K562 (cell line): ENCODE measurements around the gene PPP1R2C. TPM values are rescaled to one million over a fixed set of nuclear protein-coding genes. Genes with fewer than 3 reads are reported as not detected.

Experiments used
- ATAC-seq: fragments of 200-7000 bp; cut with Tn5 transposase; 3 replicates; pipeline ENCODE4 v1.9.1; 2020; ENCODE audit warnings: moderate library complexity
- BruUV-seq: library from RNA; stranded (reverse); fragments of 400-500 nt; replicated peaks from 2 replicates; lab custom pipeline; 2021; lab: Mats Ljungman, UMichigan
- CTCF ChIA-PET: fragments of 300-600 bp; formaldehyde crosslinking; extraction: SDS; loops from one replicate; lab custom pipeline; 2021; ENCODE audit warnings: low intra/inter-chr PET ratio; lab: Yijun Ruan, JAX
- POLR2A ChIA-PET: fragments of 300-600, 350-650 bp; sonication (Branson Sonifier 250); formaldehyde crosslinking; extraction: SDS; loops from one replicate; lab custom pipeline; 2021; ENCODE audit warnings: antibody characterized with exemption, inconsistent platforms; lab: Yijun Ruan, JAX
- DNase-seq, 4 experiments: peaks; one replicate each; pipeline versions ENCODE4 v3.0.0 to v3.0.0-alpha.2; 2011 to 2018; ENCODE audit warnings: low spot score in 3 of 4, mixed read lengths in 3 of 4; ENCODE audit errors: extremely low read depth in 1 of 4
- FAIRE-seq: peaks from 2 replicates; lab custom pipeline; 2011; peaks lifted over from hg19 to GRCh38; lab: Jason Lieb, UNC
- H2AFZ ChIP-seq: 2 replicates; pipeline ENCODE4 v1.6.0; 2011; ENCODE audit warnings: low read depth, low read length, control low read depth, inconsistent platforms
- H3K27ac ChIP-seq: fragments of 200-600 bp; 3 replicates; pipeline ENCODE4 v1.8.0; 2011; ENCODE audit warnings: low read depth, mild to moderate bottlenecking, control low read depth, inconsistent platforms, low read length, moderate library complexity, mixed read lengths; ENCODE audit errors: extremely low read depth
- H3K27me3 ChIP-seq, 2 experiments: fragments of 300-600 bp in 1 of 2; 2 replicates in 1 of 2; 3 replicates in 1 of 2; pipeline versions ENCODE4 v1.6.0 to v1.8.0; 2011; ENCODE audit warnings: inconsistent platforms in 2 of 2, low read length in 2 of 2, mild to moderate bottlenecking in 1 of 2, mixed read lengths in 1 of 2, moderate library complexity in 1 of 2; ENCODE audit not compliant: control insufficient read depth in 2 of 2, insufficient read depth in 2 of 2
- H3K36me3 ChIP-seq: fragments of 300-600 bp; 3 replicates; pipeline ENCODE4 v1.8.0; 2011; ENCODE audit warnings: mild to moderate bottlenecking, low read length, inconsistent platforms; ENCODE audit not compliant: control insufficient read depth, insufficient read depth
- H3K4me1 ChIP-seq, 2 experiments: fragments of 200-600 bp in 1 of 2; replicated peaks in 1 of 2; 2 replicates in 1 of 2; 3 replicates in 1 of 2; pipeline versions ENCODE4 v1.5.1 to v1.8.0; 2011; ENCODE audit warnings: inconsistent platforms in 2 of 2, low read length in 2 of 2, mild to moderate bottlenecking in 1 of 2, mixed read lengths in 1 of 2, moderate library complexity in 1 of 2; ENCODE audit not compliant: control insufficient read depth in 2 of 2, insufficient read depth in 2 of 2
- H3K4me2 ChIP-seq: 2 replicates; pipeline ENCODE4 v1.6.1; 2011; ENCODE audit warnings: low read length, control low read depth, inconsistent platforms, mixed read lengths; ENCODE audit not compliant: insufficient read depth
- H3K4me3 ChIP-seq: fragments of 200-600 bp; sonication (generic), shearing (Covaris generic); 2 replicates; pipeline ENCODE4 v1.5.1; 2016; ENCODE audit warnings: control low read depth, inconsistent platforms
- H3K79me2 ChIP-seq: fragments of 200-600 bp; 3 replicates; pipeline ENCODE4 v1.8.0; 2011; ENCODE audit warnings: low read length, inconsistent platforms; ENCODE audit not compliant: control insufficient read depth, insufficient read depth
- H3K9ac ChIP-seq, 2 experiments: 2 replicates each; pipeline versions ENCODE4 v1.6.0 to v1.6.1; 2011; ENCODE audit warnings: low read depth in 2 of 2, low read length in 2 of 2, control low read depth in 1 of 2, inconsistent platforms in 1 of 2, mild to moderate bottlenecking in 1 of 2, mixed read lengths in 1 of 2; ENCODE audit not compliant: insufficient read depth in 1 of 2
- H3K9me1 ChIP-seq: one replicate; pipeline ENCODE4 v1.6.0; 2011; ENCODE audit warnings: inconsistent platforms, mild to moderate bottlenecking, low read length, moderate library complexity; ENCODE audit not compliant: control insufficient read depth, insufficient read depth
- H3K9me3 ChIP-seq: replicated peaks from 2 replicates; pipeline ENCODE4 v1.5.1; 2011; ENCODE audit warnings: low read depth, low read length, inconsistent platforms; ENCODE audit not compliant: control insufficient read depth, insufficient read depth
- H4K20me1 ChIP-seq: replicated peaks from 2 replicates; pipeline ENCODE4 v1.6.1; 2011; ENCODE audit warnings: low read length, inconsistent platforms, mixed read lengths; ENCODE audit not compliant: control insufficient read depth, insufficient read depth
- ADNP ChIP-seq: fragments of 200-800 bp; sonication (Bioruptor generic); IDR thresholded peaks from 2 replicates; pipeline ENCODE4 v1.6.1; 2016; ENCODE audit warnings: missing genetic modification characterization, missing compliant biosample characterization
- ELK3 ChIP-seq: fragments of 450-650 bp; formaldehyde crosslinking; IDR thresholded peaks from 2 replicates; pipeline ENCODE4 v1.4.0; 2020; ENCODE audit warnings: mild to moderate bottlenecking
- FOXM1 ChIP-seq, 2 experiments: fragments of 450-650 bp in 1 of 2; sonication (generic) in 1 of 2; formaldehyde crosslinking in 1 of 2; IDR thresholded peaks; 2 replicates each; pipeline versions ENCODE4 v1.6.1 to v1.9.0; 2017 to 2022; ENCODE audit warnings: low read depth in 2 of 2, mild to moderate bottlenecking in 2 of 2, missing genetic modification reagents in 1 of 2, moderate library complexity in 1 of 2
- MEIS2 ChIP-seq: fragments of 450-650 bp; IDR thresholded peaks from 2 replicates; pipeline ENCODE4 v1.6.1; 2014; ENCODE audit warnings: mild to moderate bottlenecking; ENCODE audit not compliant: partially characterized antibody
- PTRF ChIP-seq: fragments of 450-650 bp; IDR thresholded peaks from 2 replicates; pipeline ENCODE4 v1.6.1; 2016; ENCODE audit warnings: mild to moderate bottlenecking, missing genetic modification characterization, missing compliant biosample characterization
- SP1 ChIP-seq: sonication (generic); formaldehyde crosslinking; IDR thresholded peaks from 2 replicates; pipeline ENCODE4 v1.8.1; 2022; ENCODE audit warnings: mild to moderate bottlenecking, missing genetic modification reagents
- THAP12 ChIP-seq: fragments of 250-450 bp; sonication (Bioruptor Pico); IDR thresholded peaks from 2 replicates; pipeline ENCODE4 v1.9.0; 2021; ENCODE audit warnings: mild to moderate bottlenecking, inconsistent platforms
- ZNF212 ChIP-seq: fragments of 450-650 bp; formaldehyde crosslinking; IDR thresholded peaks from 2 replicates; pipeline ENCODE4 v1.4.0; 2020; ENCODE audit warnings: mild to moderate bottlenecking
- ZNF444 ChIP-seq: fragments of 250-450 bp; sonication (Bioruptor Pico); IDR thresholded peaks from 2 replicates; pipeline ENCODE4 v1.4.0; 2020; ENCODE audit warnings: mild to moderate bottlenecking, moderate library complexity
- WGBS: fragments of 100-300 bp; shearing (Covaris generic); methylation state at CpG from one replicate; pipeline ENCODE4 v1.1.6; 2016; ENCODE audit warnings: low coverage, mixed read lengths; ENCODE audit not compliant: insufficient coverage; ENCODE audit errors: missing lambda C conversion rate; 5-methylcytosine and 5-hydroxymethylcytosine counted together
- in situ Hi-C: fragments of 300-500 bp; cut with MboI; formaldehyde crosslinking; loops from 4 replicates; pipeline ENCODE4 v1.15.0; 2018; ENCODE audit warnings: inconsistent platforms, mixed read lengths
- intact Hi-C: fragments of 100-400 bp; cut with micrococcal nuclease; formaldehyde crosslinking; loops from 2 replicates; pipeline ENCODE4 v1.14.2; 2022
- polyA plus RNA-seq, 8 experiments: library from polyadenylated mRNA; depleted of rRNA in 4 of 8; stranded (reverse) in 5 of 8; unstranded in 3 of 8; fragments of >200 nt; fragmentation: Nextera tagmentation in 2 of 8; fragmentation: Illumina TruSeq in 1 of 8; extraction: Ambion mirVana in 2 of 8; extraction: Trizol in 1 of 8; gene quantifications; 2 replicates each; pipeline versions ENCODE4 v1.2.1 to v1.2.3, GENCODE V29; 2011 to 2014; ENCODE audit warnings: inconsistent platforms in 1 of 8, missing spikeins in 1 of 8
- total RNA-seq, 7 experiments: library from RNA; depleted of rRNA in 6 of 7; stranded (reverse); fragments of >200 nt in 6 of 7; fragmentation: Illumina TruSeq in 2 of 7; extraction: Trizol in 2 of 7; gene quantifications; 2 replicates each; pipeline versions ENCODE4 v1.2.1 to v1.2.3, GENCODE V29; 2011 to 2021; ENCODE audit warnings: low replicate concordance in 1 of 7
- TF ChIP-seq, protein P1 (sequence below): sonication (generic); formaldehyde crosslinking; IDR thresholded peaks from 2 replicates; pipeline ENCODE4 v1.9.0; 2022; ENCODE audit warnings: mild to moderate bottlenecking, missing genetic modification reagents
- TF ChIP-seq, protein P2 (sequence below): fragments of 250-450 bp; sonication (Bioruptor Pico); IDR thresholded peaks from 2 replicates; pipeline ENCODE4 v1.4.0; 2020; ENCODE audit warnings: mild to moderate bottlenecking

The PPP1R2C gene
- total and polyA plus RNA-seq, 9 of the 15 experiments (the other 6 are each of a cell fraction or from before 2014, with no cell fraction given): not detected

DNA sequence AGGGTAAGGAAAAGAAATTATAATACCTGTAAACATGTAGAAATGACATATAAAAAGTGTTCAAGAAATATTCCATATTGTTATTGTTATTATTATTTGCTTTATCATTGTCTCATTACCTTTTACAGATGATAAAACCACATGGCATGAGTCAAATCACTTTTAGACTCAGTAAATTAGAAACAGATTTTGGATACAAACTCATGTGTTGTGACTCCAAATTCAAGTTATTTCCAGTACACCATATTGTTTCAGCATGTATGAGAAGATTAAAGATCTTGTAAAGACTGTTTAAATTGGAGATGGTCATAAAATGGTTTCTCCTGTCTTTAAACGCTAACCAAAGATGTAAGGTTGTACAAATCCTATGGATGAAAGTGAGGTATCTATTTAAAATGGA lies 18.1 kb downstream of the PPP1R2C start:
- DNase-seq (no peak), ATAC-seq (no peak), FAIRE-seq (no peak)
- H3K27me3 ChIP-seq: no peaks in the 10 kb centered on the region
- no peaks in the 10 kb centered on the region for H3K9me1 ChIP-seq
- ChIA-PET CTCF (no interaction called here), POLR2A (no interaction called here)
- WGBS: 0% methylated on average over 1 of the region's 1 CpG
- in situ Hi-C loops (no loop called here), intact Hi-C loops (no loop called here)
- no peak overlapping the region for H2AFZ ChIP-seq
- no peaks in the 10 kb centered on the region for H3K4me1 ChIP-seq
- no peaks in the 10 kb centered on the region for H3K9me3 ChIP-seq
- no peaks in the 10 kb centered on the region for H3K36me3 ChIP-seq
- no TSS peak for BruUV-seq
- H4K20me1 ChIP-seq: no peaks in the 10 kb centered on the region
- H3K79me2 ChIP-seq: no peaks in the 10 kb centered on the region
- no peak overlapping the region for H3K27ac ChIP-seq
- H3K4me3 ChIP-seq: no peak overlapping the region
- H3K9ac ChIP-seq: no peak overlapping the region
- TF ChIP-seq, protein P1, sequence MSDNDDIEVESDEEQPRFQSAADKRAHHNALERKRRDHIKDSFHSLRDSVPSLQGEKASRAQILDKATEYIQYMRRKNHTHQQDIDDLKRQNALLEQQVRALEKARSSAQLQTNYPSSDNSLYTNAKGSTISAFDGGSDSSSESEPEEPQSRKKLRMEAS (CRISPR knock-in tag): no peak
- TF ChIP-seq ZNF212 (CRISPR knock-in tag) (no peak), THAP12 (CRISPR knock-in tag) (no peak), ELK3 (CRISPR knock-in tag) (no peak), ADNP (tag) (no peak), SP1 (CRISPR knock-in tag) (no peak), FOXM1 (IDR thresholded peaks at IDR 0.05; ENCODE audit: low read depth) (no peak), FOXM1 (CRISPR knock-in tag; IDR thresholded peaks at IDR 0.05; ENCODE audit: low read depth) (no peak), PTRF (no peak), ZNF444 (CRISPR knock-in tag) (no peak), MEIS2 (no peak)
- TF ChIP-seq, protein P2, sequence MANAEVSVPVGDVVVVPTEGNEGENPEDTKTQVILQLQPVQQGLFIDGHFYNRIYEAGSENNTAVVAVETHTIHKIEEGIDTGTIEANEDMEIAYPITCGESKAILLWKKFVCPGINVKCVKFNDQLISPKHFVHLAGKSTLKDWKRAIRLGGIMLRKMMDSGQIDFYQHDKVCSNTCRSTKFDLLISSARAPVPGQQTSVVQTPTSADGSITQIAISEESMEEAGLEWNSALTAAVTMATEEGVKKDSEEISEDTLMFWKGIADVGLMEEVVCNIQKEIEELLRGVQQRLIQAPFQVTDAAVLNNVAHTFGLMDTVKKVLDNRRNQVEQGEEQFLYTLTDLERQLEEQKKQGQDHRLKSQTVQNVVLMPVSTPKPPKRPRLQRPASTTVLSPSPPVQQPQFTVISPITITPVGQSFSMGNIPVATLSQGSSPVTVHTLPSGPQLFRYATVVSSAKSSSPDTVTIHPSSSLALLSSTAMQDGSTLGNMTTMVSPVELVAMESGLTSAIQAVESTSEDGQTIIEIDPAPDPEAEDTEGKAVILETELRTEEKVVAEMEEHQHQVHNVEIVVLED (CRISPR knock-in tag): no peak
- H3K4me2 ChIP-seq: no peak overlapping the region
